ENCODE results near the gene RUFY4.
"Not testable (repeated sequence)": the region's sequence is repeated elsewhere in the genome, so short reads cannot be mapped to it uniquely, and the experiment has no call there.

The RUFY4 gene

GRCh38 chr2:218031261-218031660 lies 37.8 kb upstream of the RUFY4 start:
- DNase-seq: no peak

GRCh38 chr2:218031771-218032257 lies 37.2 kb upstream of the RUFY4 start:
- no peak for DNase-seq

GRCh38 chr2:218032336-218033171 lies 36.5 kb upstream of the RUFY4 start:
- no peak for DNase-seq

DNA sequence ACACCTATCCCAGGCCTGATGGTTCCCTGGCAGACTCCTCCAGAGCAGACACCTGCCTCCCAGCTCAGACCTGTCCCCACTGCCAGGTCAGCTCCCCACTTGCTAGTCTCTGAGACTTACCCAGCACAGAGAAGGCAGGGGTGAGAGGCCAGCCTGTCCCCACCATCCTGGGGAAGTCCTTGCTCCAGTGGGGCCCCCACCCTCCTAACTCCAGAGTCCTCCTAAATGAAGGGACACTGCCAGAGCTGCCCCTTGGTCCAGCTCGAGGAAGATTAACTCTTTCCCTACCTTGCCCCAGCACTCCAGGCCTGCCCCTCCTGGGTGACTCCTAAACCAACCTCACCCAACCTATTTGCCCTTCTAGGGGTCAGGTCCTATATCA lies 35.9 kb upstream of the RUFY4 start:
- DNase-seq: no peak

GRCh38 chr2:218033590-218034496 lies 35.2 kb upstream of the RUFY4 start:
- no peak for DNase-seq

DNA sequence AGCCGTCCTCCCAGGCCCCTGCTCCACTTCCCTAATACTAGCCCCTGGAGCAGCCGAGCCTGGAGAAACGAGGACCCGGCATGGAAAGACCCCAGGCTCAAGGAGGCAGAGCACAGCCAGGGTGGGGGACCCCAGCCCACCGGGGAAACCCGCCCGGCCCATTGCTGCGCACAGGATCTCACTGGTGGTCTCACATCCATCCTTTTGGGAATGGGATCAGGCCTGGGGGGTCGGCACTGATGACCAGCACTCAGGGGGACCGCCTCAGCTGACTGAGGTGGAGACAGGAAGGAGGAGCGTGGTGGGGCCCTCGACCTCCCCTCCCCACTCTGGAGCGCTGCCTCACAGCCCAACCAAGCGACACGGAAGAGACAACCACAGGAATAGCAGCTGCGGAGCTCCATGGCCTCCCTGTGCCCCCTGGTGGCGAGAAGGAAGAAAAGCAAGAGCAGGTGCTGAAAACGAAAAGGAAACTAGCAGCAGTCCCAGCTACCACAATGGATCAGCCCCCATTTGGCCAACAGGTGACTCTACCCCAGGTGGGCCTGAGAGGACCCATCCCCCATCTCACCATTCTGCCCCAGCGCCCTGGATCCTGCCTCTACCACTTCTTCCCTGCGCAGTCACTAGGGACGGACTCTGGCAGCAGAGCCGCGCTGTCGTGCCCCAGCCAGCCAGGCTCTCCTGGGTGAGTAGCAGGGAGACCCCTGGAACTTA lies 34.4 kb upstream of the RUFY4 start:
- peak; percentile 76 for DNase-seq

- DNase-seq: no peak
Observed at GRCh38 chr2:218035463-218036100, 33.5 kb upstream of the RUFY4 start.

GRCh38 chr2:218036371-218036770 lies 32.7 kb upstream of the RUFY4 start:
- DNase-seq: no peak

- no peak for DNase-seq
Observed at GRCh38 chr2:218039171-218039570, 29.9 kb upstream of the RUFY4 start.

- DNase-seq: no peak
Observed at GRCh38 chr2:218040883-218041282, 28.2 kb upstream of the RUFY4 start.

DNA sequence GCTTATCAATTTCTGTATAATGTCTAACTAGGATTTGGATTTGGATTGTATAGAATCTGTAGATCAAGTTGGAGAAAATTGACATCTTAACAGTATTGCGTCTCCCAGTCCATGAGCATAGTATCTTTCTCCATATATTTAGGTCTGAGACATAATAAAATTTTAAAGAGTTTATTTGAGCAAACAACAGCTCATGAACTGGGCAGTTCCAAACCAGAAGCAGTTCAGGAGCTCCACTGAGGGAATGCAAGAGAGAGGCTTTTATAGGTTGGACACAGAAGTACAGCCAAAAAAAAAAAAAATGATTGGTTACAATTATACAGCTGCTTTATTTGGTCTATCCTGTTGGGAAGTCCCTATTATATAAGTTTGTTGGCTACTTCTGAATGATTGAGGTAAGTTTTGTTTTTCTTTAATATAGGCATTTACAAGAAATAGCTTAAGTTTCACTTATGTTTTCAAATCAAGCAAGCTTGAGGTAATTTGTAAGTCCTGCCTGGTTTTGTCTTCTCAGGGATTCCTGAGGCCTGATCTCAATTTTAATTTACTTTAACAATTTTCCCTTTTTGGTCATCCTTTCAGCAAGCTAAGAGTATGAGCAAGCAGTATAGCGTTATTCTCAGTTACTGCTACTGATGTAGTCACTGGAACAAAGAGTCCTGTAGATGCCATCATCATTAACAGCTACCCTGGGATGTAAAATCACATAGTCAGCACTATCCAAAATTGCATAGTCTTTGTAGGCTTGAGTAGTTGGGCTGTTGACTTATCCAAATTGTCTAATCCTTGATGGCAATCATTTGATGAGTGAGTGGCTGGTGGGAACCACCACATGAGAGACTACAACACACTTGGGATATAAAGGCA lies 27.5 kb upstream of the RUFY4 start:
- no peak for DNase-seq

DNA sequence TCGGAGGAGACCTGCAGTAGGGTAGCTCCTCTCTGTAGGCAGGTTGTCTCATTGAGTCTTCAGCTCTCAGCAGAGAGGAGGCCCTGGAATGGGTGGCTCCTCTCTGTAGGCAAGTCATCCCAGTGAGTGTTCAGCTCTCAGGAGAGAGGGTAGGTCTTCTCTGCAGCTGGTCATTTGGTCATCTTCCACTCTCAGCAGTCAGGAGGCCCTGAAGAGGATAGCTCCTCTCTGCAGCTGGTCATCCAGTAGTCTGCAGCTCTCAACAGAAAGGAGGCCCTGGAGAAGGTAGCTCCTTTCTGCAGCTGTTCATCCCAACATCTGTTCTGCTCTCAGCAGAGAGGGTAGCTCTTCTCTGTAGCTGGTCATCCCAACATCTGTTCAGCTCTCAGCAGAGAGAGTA lies 26.0 kb upstream of the RUFY4 start:
- no peak for DNase-seq

DNA sequence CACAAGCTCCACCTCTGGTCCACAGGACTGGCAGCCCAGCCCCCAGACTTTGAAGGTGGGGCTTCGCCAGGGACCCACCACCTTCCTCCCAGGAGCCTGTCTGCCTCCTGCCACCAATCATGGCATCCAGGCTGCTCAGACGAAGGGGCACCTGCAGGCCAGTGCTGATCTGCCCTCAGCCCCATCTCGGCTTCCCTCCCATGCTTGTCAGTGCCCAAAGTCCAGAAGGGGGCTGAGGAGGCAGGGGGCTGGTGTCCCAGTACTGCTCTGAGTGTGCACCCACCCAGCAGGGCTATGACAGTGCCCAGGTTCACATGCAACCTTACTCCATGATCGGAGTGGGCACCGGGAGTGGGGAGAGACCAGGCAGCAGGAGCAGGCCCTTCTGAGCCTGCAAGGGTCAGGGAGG lies 25.3 kb upstream of the RUFY4 start:
- DNase-seq: no peak

GRCh38 chr2:218044599-218044998 lies 24.5 kb upstream of the RUFY4 start:
- not testable (repeated sequence) for DNase-seq

DNA sequence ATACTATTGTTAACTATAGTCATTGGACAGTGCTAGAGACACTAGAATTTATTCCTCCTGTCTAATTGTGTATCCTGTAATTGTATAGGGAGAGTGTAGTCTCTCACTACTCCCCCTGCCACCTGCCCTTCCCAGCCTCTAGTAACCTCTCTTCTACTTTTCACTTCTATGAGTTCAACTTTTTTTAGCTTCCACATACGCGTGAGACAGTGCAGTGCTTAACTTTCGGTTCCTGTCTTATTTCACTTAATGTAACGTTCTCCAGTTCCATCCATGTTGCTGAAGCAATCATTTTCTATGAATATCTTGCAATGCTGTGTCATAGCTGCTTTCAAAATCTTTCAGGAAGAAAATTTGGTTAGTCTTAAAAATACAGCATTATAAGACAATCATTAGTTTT lies 22.8 kb upstream of the RUFY4 start:
- no peak for DNase-seq

DNA sequence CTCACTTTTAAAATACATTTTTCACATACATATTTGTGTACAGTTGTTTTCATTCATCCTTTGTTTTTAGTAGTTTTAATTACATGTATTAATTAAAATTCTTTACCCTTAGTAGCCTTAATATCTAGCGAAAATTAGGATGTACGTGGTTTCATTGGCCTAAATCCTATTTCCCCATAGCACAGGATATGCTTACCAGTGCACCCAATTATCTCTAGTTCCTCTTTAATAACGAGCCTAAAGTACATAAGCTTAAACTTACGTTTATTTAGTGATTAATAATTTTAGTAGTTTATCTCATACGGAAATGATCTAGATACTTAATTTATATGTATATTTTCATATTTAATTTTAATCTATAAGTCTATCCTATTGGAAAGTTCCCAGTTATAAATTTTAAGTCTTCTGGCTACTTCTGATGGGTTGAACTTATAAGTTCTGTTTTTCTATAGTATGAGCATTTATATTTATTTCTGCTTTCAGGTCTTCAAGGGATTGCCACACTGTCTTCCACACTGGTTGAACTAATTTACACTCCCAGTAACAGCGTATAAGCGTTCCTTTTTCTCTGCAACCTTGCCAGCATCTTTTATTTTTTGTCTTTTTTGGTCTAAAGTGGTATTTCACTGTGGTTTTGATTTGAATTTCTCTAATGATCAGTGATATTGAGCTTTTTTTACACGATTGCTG lies 21.4 kb upstream of the RUFY4 start:
- no peak for DNase-seq

DNA sequence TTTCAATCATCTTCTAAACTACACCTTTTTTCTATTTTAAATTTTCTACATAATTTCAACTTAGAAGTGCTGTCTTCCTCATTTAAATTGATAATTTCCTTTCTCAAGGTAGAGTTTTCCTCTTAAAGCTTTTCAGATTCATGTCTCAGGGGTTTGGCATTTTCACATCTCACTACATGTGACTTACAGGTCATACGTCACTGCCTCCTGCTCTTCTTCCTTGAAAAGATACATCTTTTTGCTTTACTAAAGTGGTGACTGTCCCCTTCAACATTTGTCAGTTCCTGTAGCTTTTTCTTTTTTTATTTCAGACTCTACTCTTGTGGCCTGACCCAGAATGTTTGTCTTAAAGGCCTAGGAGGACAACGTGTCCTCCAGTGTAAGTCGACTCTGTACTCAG lies 17.1 kb upstream of the RUFY4 start:
- DNase-seq: no peak

GRCh38 chr2:218059289-218059688 lies 9.8 kb upstream of the RUFY4 start:
- DNase-seq: no peak

DNA sequence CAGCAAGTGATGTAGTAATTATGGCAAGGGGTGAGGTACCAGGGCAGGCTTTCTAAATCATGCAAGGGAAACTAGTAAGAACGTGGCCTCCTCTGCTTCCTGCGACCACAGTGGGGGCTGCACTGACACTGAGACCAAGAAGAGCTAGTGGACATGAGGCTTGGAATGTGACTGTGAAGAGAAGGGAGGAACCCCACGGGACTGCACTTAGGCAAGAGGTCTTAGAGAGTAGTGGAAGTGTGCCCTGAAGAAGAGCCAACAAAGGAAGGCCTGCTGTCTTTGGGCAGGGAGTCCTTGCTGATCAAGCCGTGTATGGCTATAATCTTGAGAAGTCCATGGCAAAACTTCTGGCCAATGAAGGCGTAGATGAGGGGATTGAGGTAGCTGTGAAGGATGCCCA lies 8.9 kb upstream of the RUFY4 start:
- DNase-seq: no peak

DNA sequence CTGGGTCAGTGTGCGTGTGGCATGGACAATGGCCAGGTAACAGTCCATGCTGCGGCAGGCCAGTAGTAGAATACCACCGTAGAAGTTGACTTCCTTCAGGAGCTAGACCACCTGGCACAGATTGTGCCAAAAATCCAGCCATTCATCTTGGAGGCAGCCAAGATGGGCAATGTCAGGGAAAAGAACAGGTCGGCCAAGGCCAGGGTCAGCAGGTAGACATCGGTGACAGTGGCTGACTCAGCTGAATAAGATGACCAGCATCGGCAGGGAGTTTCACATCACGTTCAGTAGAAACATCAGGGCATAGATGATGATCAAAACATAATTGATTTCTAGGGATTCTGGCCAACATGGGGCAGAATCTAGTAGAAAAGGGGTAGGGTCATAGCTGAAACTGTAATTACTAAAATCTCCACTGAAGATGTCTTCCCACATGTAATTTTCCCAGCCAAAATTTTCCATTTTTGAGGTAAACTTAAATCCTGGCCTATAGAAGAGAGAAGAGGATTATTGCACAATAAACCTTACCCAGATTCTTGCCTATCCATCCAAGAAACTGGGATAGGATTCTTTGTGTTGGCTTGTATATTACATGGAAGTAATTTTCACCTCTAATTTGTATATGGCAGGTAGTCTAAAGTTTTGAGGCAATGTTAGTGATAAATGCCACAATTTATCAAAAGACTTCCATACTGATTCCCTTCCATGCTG lies 7.9 kb upstream of the RUFY4 start:
- DNase-seq: no peak

Data from NCI-H2171 treated with DMSO at 0.1 percent for 48 hours (cell line).